Thoracic aorta (tissue), 2 donors: Measurements from ENCODE around the gene GOLIM4. TPM values are rescaled to one million over a fixed set of nuclear protein-coding genes. Genes with fewer than 3 reads are reported as not detected.

Source experiments
- ATAC-seq: fragments of 150-250 bp; one replicate; pipeline ENCODE4 v1.8.0; 2017; ENCODE audit warnings: low read depth; ENCODE audit not compliant: insufficient number of reproducible peaks, low FRiP score
- DNase-seq: peaks from one replicate; pipeline ENCODE4 v3.0.0-alpha.2; 2020; ENCODE audit warnings: low spot score
- H3K27ac ChIP-seq, 2 donors: fragments of 200-600 bp; sonication (generic); 1 replicate in 1 of 2; 2 replicates in 1 of 2; pipeline ENCODE4 v1.5.1; 2016; ENCODE audit warnings: mild to moderate bottlenecking in 2 of 2, moderate library complexity in 2 of 2
- H3K27me3 ChIP-seq: fragments of 200-600 bp; sonication (generic); replicated peaks from 2 replicates; pipeline ENCODE4 v1.6.0; 2016; ENCODE audit warnings: mild to moderate bottlenecking; ENCODE audit not compliant: insufficient read depth
- H3K36me3 ChIP-seq: fragments of 200-600 bp; sonication (generic); one replicate; pipeline ENCODE4 v1.5.1; 2016
- H3K4me1 ChIP-seq, 2 donors: fragments of 200-600 bp; sonication (generic); 1 replicate in 1 of 2; 2 replicates in 1 of 2; pipeline versions ENCODE4 v1.5.1 to v1.6.0; 2016; ENCODE audit warnings: low read depth in 2 of 2, mild to moderate bottlenecking in 1 of 2; ENCODE audit not compliant: control insufficient read depth in 1 of 2
- H3K4me3 ChIP-seq: fragments of 200-600 bp; sonication (generic); 2 replicates; pipeline ENCODE4 v1.5.1; 2016; ENCODE audit warnings: mild to moderate bottlenecking
- H3K9me3 ChIP-seq: fragments of 200-600 bp; sonication (generic); 2 replicates; pipeline ENCODE4 v1.5.1; 2016
- total RNA-seq, 2 donors: library from RNA; depleted of rRNA; stranded (reverse); fragments of >200 nt; gene quantifications; one replicate each; pipeline versions ENCODE4 v1.1.0 to v1.2.3, GENCODE V29; 2016
- TF ChIP-seq, protein P1 (sequence below): fragments of 200-600 bp; sonication (generic); IDR thresholded peaks from one replicate; pipeline ENCODE4 v1.5.1; 2019; ENCODE audit warnings: antibody characterized with exemption

The GOLIM4 gene
- total RNA-seq, 2 donors from 2014 or later: 43.1 to 49.5 TPM

- H3K27me3 ChIP-seq: no peaks in the 10 kb centered on the region
- TF ChIP-seq, protein P1, sequence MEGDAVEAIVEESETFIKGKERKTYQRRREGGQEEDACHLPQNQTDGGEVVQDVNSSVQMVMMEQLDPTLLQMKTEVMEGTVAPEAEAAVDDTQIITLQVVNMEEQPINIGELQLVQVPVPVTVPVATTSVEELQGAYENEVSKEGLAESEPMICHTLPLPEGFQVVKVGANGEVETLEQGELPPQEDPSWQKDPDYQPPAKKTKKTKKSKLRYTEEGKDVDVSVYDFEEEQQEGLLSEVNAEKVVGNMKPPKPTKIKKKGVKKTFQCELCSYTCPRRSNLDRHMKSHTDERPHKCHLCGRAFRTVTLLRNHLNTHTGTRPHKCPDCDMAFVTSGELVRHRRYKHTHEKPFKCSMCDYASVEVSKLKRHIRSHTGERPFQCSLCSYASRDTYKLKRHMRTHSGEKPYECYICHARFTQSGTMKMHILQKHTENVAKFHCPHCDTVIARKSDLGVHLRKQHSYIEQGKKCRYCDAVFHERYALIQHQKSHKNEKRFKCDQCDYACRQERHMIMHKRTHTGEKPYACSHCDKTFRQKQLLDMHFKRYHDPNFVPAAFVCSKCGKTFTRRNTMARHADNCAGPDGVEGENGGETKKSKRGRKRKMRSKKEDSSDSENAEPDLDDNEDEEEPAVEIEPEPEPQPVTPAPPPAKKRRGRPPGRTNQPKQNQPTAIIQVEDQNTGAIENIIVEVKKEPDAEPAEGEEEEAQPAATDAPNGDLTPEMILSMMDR: no peak
These were observed 66.0 kb downstream of the GOLIM4 start for GRCh38 chr3:168029705-168030104.

DNA sequence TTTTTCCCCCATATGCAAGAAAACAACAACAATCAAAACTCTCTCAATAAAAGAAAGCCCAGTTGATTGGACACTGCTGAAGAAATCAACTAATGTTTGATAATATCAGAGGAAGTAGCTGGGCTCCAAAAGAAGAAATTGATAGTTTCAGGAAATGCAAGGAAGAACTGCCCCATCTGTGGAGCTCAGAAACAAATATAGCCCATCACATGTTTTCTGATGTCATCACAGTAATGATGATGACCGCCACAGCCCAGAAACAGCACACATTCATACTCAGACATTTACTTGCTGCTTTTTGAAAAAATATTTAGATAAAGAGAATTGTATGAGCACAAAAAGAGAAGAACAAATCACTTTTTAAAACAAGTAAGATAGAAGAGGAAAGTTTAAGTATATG is 67.6 kb downstream of the GOLIM4 start:
- Histone ChIP-seq H3K4me1 (peaks cover 0 to 7% of the 10 kb centered on the region in 2 donors), H3K36me3 (peaks cover 22% of the 10 kb centered on the region), H3K9me3 (no peaks in the 10 kb centered on the region), H3K4me3 (no peak overlapping the region), H3K27ac (no peak overlapping the region), H3K27me3 (no peaks in the 10 kb centered on the region)
- no peak for DNase-seq
- ATAC-seq: no peak
- TF ChIP-seq, protein P1: no peak

More at GRCh38 chr3:168029705-168030104, 66.0 kb downstream of the GOLIM4 start:
- H3K36me3 ChIP-seq: peaks cover 17% of the 10 kb centered on the region
- H3K4me1 ChIP-seq: peaks cover 0 to 11% of the 10 kb centered on the region in 2 donors
- H3K4me3 ChIP-seq: no peak overlapping the region
- H3K9me3 ChIP-seq: no peaks in the 10 kb centered on the region
- no peak overlapping the region for H3K27ac ChIP-seq
- DNase-seq (no peak), ATAC-seq (no peak)

GRCh38 chr3:168026764-168027163 is 69.0 kb downstream of the GOLIM4 start:
- Histone ChIP-seq H3K27me3 (no peaks in the 10 kb centered on the region), H3K9me3 (no peaks in the 10 kb centered on the region), H3K4me3 (no peak overlapping the region), H3K36me3 (peaks cover 21% of the 10 kb centered on the region), H3K4me1 (peaks cover 0 to 7% of the 10 kb centered on the region in 2 donors), H3K27ac (no peak overlapping the region)
- ATAC-seq: no peak
- DNase-seq: no peak
- TF ChIP-seq, protein P1: no peak

- Histone ChIP-seq H3K4me3 (no peak overlapping the region), H3K4me1 (peaks cover 0 to 7% of the 10 kb centered on the region in 2 donors), H3K27me3 (no peaks in the 10 kb centered on the region), H3K36me3 (peaks cover 23% of the 10 kb centered on the region), H3K9me3 (no peaks in the 10 kb centered on the region), H3K27ac (no peak overlapping the region)
- DNase-seq (no peak), ATAC-seq (no peak)
- TF ChIP-seq, protein P1: no peak
These were observed 70.6 kb downstream of the GOLIM4 start for GRCh38 chr3:168025076-168025475.

DNA sequence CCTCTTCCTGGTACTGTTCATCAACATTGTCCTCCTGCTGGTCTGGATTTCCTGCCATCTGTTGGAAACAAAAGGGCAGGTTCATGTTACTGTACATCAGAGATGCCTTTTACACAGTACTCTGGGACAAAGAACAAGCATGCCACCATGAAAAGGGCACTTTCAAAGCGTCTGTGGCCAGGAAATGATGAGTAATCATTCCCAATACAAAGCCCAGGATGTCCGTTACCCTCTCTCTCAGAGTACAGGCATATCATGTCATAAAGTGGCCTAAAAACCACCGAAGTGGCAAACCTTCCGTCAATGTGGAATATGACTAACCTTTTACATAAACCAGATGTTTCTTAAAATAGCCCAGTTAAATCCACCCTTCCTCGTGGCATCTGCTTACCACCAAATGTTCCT is 71.2 kb downstream of the GOLIM4 start:
- no peaks in the 10 kb centered on the region for H3K9me3 ChIP-seq
- no peaks in the 10 kb centered on the region for H3K27me3 ChIP-seq
- TF ChIP-seq, protein P1: no peak
- DNase-seq (no peak), ATAC-seq (peak; percentile 69)
- H3K4me1 ChIP-seq: peaks cover 0 to 7% of the 10 kb centered on the region in 2 donors
- no peak overlapping the region for H3K27ac ChIP-seq
- H3K4me3 ChIP-seq: no peak overlapping the region
- H3K36me3 ChIP-seq: peaks cover 18% of the 10 kb centered on the region
